GM18861 (cell line): ENCODE measurements around the gene PUSL1.

ENCODE experiments used
- ATAC-seq: cut with Tn5 transposase; IDR thresholded peaks from one replicate; pipeline ENCODE4 v1.9.1; 2021; ENCODE audit not compliant: unreplicated experiment

PUSL1 gene

DNA sequence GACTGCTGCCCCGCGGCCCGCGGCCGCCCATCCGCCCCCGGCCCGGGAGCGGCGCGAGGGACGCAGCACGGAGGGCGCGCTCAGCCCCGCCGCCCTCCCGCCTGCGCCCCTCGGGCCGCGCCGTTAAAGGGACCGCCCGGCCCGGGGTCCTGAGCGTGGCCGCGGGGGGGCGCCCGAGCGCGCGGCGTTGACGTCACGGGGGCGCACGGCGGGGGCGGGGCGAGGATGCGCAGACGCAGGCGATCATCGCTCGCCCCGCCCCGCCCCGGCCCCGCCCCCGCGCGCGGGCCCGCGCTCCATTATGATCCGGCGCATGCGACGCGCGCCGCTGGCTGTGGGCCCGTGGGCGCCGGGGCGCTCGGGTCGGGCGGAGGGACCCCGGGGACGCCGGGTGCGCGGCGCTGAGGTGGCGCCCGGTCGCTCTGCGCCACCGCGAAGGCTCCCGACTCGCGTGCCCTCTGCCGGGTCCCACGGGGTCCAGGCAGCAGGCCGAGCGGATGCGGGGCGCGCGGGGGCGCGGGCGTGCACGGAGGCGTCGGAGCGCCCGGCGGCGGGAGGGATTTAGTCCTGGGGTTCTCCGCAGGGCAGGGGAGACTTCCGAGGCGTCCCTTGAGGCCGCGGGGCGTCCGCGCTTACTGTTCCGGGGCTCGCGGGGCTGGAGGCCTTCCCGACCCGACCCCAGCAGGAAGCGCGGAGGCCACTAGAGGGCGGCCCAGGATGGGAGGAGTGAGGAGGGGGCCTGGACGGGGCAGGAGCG, 41.0 kb downstream of the PUSL1 start, which contains the start of gene DVL1:
TSS of gene DVL1 (minus strand) at position 163 of the 757 bp plus-strand sequence. CDS start 353 bp downstream, outside the sequence.
- ATAC-seq, result peak; percentile 50

DNA sequence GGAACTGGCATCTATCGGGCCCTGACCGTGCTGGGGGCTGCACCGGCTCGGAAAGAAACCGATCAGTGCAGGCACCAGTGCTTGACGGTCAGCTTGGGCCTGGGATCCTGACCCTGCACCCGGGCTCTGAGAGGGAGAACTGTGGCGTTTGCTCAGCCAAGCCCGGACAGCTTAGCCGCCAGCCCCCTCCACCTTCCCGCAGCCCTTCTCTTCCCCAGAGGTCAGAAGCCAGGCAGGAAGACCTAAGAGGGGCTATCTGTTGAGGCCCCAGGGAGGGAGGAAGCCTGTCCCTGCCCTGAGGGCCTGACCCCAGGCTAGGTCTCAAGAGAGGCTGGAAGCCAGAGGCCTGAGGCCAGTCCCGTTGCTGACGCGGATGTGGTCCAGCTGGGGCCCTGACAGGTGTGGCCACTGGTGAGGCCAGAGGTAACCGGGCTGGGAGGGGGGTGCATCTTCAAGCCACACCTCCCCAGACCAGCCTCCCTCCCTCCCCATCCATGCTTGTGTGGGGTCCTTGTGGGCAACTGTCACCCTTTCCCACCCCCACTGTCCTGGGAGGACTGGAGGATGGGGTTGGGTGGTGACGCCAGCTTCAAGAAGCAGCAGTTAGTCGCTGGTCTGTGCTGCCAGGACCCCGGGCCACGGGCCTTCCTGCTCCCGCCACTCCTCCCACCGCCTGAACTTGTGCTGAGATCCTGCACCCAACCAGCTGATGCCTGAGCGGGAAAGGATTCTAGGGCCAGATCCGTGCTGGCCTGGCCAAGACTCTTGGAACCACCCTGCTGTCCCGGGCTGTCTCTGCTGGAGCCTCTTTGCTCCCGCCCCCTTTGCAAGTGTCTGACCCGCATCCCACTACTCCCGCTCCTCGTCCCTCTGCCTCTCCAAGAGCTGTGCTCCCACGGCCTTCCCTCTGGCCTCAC, 43.4 kb downstream of the PUSL1 start:
- ATAC-seq, result no peak

DNA sequence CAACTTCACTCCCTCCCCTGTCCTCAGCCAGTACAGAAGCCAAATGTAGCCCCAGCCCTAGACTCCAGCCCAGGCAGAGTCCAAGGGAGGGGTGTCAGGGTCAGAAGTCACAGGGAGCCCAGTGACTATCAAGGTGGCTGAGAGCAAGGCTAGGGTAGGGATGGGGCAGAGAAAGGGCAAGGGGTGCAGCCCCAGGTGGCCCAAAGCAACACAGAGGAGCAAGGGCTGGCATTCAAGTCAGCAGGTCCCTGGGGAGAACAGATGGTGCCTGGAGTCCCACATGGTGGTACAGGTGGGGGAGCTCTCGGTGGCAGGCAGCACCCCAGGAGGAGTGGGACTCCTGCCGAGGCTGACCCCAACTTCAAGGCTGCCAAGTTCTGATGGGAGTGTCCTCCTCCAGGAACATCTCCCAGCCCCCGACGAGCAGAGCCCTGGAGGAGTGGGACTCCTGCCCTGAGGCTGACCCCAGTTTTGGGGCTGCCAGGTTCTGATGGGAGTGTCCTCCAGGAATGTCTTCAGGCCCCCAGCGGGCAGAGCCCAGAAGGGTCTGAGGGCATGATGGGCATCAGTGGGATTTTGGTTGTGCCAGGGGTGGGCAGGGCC, 44.5 kb downstream of the PUSL1 start:
- no peak for ATAC-seq

- ATAC-seq, result no peak
Observed at GRCh38 chr1:1353389-1354151, 45.2 kb downstream of the PUSL1 start.

- no peak for ATAC-seq
Observed at GRCh38 chr1:1354271-1355247, 46.2 kb downstream of the PUSL1 start.

GRCh38 chr1:1355416-1355815, 47.0 kb downstream of the PUSL1 start:
- no peak for ATAC-seq

DNA sequence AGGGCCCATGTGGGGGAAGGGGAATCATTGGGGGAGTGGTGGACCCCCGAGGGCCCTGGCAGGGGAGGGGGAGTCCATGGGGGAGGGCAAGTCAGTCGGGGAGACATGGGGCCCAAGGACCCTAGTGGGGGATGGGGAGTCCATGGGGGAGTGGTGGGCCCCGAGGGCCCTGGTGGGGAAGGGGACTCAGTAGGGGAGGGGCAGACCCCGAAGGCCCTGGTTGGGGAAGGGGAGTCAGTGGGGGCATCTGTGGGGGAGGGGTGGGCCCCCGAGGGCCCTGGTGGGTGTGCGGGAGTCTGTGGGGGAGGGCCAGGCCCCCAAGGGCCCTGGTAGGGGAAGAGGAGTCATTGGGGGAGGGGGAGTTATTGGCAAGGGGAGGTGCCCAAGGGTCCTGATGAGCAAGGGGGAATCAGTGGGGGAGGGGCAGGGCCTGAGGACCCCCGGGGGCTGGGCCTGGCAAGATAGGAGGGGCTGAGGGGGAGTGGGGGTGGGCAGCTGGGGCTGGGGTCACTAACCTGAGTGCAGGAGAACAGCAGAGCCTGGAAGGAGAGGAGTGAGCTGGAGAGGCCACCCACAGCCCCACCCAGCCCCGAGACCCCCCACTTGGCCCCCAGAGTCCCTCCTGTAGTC, 47.9 kb downstream of the PUSL1 start:
- ATAC-seq, result no peak

- ATAC-seq, result no peak
Observed at GRCh38 chr1:1356796-1357401, 48.5 kb downstream of the PUSL1 start.

DNA sequence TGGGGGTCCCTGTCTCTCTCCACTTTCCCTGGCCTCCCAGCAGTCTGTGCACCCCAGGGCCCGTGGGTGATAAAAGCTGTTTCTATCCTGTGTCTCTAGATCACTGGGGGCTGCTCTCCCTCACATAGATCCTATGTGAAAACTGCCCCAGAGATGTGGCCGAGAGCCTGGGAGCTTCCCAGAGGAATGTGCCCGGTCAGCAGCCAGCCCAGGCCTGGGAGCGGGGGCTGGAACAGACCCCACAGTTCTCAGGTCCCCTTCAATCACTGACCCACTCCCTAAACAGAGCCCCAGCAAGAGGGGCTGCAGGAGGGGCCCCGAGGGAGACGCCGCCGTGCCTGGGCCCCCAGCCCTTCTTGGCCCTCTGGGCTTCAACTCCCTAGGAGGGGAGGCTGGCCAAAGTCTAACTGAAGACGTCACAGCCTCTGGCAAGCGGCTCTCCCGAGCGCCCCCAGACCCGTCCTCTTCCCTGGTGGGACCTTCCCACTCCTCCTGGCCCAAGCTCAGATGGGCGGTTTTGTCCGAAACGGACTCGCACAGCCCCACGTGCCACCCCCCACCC, 49.6 kb downstream of the PUSL1 start:
- no peak for ATAC-seq

- no peak for ATAC-seq
Observed at GRCh38 chr1:1358433-1359271, 50.3 kb downstream of the PUSL1 start, which contains the start of gene MXRA8. Gene MXRA8 (minus strand): TSS chr1:1358555. CDS start chr1:1358504, 51 bp downstream.

GRCh38 chr1:1359308-1359663, 50.9 kb downstream of the PUSL1 start:
- no peak for ATAC-seq

GRCh38 chr1:1359664-1360468, 51.5 kb downstream of the PUSL1 start:
- ATAC-seq, result no peak

- no peak for ATAC-seq
Observed at GRCh38 chr1:1360506-1361169, 52.2 kb downstream of the PUSL1 start.
